ENCODE data around the gene ZNF831. TPM values are rescaled to one million over a fixed set of nuclear protein-coding genes. Genes with fewer than 3 reads are reported as not detected.

The ZNF831 gene
- total RNA-seq, 1 experiment from 2014 or later, result 0.15 TPM

DNA sequence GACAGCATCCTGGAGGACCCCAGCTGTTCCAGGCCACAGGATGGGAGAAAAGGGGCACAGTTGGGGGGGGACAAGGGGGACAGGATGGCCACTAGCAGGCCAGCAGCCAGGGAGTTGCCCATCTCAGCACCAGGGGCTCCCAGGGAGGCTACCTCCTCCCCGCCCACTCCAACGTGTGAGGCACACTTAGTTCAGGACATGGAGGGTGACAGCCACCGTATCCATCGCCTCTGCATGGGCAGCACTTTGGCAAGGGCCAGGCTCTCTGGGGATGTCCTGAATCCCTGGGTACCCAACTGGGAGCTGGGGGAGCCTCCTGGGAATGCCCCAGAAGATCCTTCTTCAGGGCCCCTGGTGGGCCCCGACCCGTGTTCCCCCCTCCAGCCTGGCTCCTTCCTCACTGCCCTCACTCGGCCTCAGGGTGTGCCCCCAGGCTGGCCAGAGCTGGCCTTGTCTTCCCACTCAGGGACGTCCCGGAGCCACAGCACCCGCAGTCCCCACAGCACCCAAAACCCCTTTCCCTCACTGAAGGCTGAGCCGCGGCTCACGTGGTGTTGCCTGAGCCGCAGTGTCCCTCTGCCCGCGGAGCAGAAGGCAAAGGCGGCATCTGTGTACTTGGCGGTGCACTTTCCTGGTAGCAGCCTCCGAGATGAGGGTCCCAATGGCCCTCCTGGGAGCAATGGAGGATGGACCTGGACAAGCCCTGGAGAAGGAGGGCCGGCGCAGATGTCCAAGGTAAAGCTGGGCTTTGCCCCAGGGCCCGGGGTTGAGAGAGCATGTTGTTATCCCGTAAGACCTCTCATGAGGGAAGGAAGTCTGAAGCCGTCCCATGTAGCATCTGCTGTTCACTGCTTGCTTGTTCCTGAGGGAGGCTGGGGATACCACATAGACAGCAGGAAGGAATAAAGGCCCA lies 30.7 kb downstream of the ZNF831 start:
- RAD21 ChIA-PET (ENCODE audit: low non-redundant PET in 1 of 2, low total read pairs in 2 of 2, uncharacterized antibody in 2 of 2, unreplicated experiment in 2 of 2), result no interaction called here
- Histone ChIP-seq H3K27ac (ENCODE audit: low read depth, low read length) (no peak overlapping the region), H3K27me3 (ENCODE audit: insufficient read depth, low read length) (peaks cover 20% of the 10 kb centered on the region)

DNA sequence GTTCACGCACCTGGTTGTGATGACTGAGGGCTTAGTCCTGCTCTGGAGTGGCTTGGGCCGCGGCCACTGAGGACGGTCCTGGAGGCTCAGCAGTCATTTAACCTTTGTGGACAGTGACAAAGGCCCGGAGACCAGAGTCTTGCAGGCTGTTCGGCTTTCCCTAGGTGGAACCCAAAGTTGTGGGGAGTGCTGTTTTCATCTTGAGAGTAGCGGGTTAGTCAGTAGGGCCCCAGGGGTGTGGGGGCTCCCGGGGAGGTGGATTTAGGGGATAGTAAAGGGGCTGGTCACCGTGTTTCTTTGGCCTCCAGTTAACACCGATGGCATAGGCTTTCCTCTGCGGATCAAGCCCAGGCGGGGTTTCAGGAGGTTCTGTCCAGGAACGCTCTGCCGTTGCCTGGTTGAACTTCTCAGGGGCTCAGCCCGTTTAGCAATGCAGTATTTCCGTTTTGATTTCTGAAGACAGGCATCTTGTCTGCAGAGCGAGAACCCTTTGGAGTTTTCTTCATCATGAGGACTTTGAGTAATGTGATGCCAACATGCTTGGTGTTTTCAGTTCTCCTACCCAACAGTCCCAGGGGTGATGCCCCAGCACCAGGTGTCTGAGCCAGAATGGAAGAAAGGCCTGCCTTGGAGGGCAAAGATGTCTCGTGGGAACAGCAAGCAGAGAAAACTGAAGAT lies 31.8 kb downstream of the ZNF831 start:
- no peak overlapping the region for H3K4me2 ChIP-seq (ENCODE audit: low read length)
- DNase-seq (ENCODE audit: low read depth, low spot score) (no peak), ATAC-seq (no peak)
- intact Hi-C loops (cut with micrococcal nuclease), result no loop called here
- no peaks in the 10 kb centered on the region for H4K20me1 ChIP-seq (ENCODE audit: insufficient read depth)
- ChIA-PET CTCF (no interaction called here), RAD21 (ENCODE audit: low non-redundant PET in 1 of 2, low total read pairs in 2 of 2, uncharacterized antibody in 2 of 2, unreplicated experiment in 2 of 2) (no interaction called here), POLR2A (no interaction called here)
- H3K27me3 ChIP-seq (ENCODE audit: insufficient read depth, low read length), result peaks cover 20% of the 10 kb centered on the region
- H3K36me3 ChIP-seq (ENCODE audit: control insufficient read depth in 1 of 2, insufficient read depth in 2 of 2, low read length in 2 of 2), result no peaks in the 10 kb centered on the region
- H3K79me2 ChIP-seq (ENCODE audit: insufficient read depth, low read length), result no peaks in the 10 kb centered on the region
- no TSS peak for BruUV-seq (replicated peaks)
- H3K4me3 ChIP-seq (replicated peaks in 1 of 2; ENCODE audit: low read depth in 1 of 2, low read length in 2 of 2), result no peak overlapping the region
- H2AFZ ChIP-seq (ENCODE audit: low read depth, low read length, poor library complexity, severe bottlenecking), result no peak overlapping the region
- no peaks in the 10 kb centered on the region for H3K9me2 ChIP-seq (ENCODE audit: insufficient read depth)
- no peak overlapping the region for H3K27ac ChIP-seq (ENCODE audit: low read depth, low read length)
- H3K4me1 ChIP-seq (ENCODE audit: control insufficient read depth in 1 of 2, insufficient read depth in 2 of 2, low read length in 2 of 2), result no peaks in the 10 kb centered on the region
- no peak overlapping the region for H3K9ac ChIP-seq (ENCODE audit: low read length)
- no peaks in the 10 kb centered on the region for H3K9me3 ChIP-seq (ENCODE audit: control insufficient read depth in 1 of 2, insufficient read depth in 1 of 2, low read depth in 1 of 2, low read length in 2 of 2)
- TF ChIP-seq TCF7L2 (IDR thresholded peaks at IDR 0.05; ENCODE audit: borderline replicate concordance, extremely low read depth, insufficient read depth, insufficient read length), result no peak
- no peak for TF ChIP-seq CEBPB (IDR thresholded peaks at IDR 0.05; ENCODE audit: low read depth)
- no peak for TF ChIP-seq CBX3 (IDR thresholded peaks at IDR 0.05; ENCODE audit: low read depth)
- TF ChIP-seq, protein P1, sequence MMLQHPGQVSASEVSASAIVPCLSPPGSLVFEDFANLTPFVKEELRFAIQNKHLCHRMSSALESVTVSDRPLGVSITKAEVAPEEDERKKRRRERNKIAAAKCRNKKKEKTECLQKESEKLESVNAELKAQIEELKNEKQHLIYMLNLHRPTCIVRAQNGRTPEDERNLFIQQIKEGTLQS (IDR thresholded peaks at IDR 0.05), result no peak
- no peak for TF ChIP-seq YY1 (IDR thresholded peaks at IDR 0.05; ENCODE audit: extremely low read depth, insufficient replicate concordance, low read depth, low read length)
- no peak for TF ChIP-seq JUND (IDR thresholded peaks at IDR 0.05)
- TF ChIP-seq ZBTB33 (IDR thresholded peaks at IDR 0.05; ENCODE audit: extremely low read depth, insufficient replicate concordance, low read length), result no peak
- TF ChIP-seq SRF (IDR thresholded peaks at IDR 0.05; ENCODE audit: low read depth), result no peak
- no peak for TF ChIP-seq EGR1 (IDR thresholded peaks at IDR 0.05; ENCODE audit: low read depth)
- no peak for TF ChIP-seq SIN3A (IDR thresholded peaks at IDR 0.05; ENCODE audit: low read depth)
- no peak for TF ChIP-seq ZFX (IDR thresholded peaks at IDR 0.05)
- TF ChIP-seq FOSL1 (IDR thresholded peaks at IDR 0.05; ENCODE audit: low read depth), result no peak
- TF ChIP-seq POLR2A (IDR thresholded peaks at IDR 0.05; ENCODE audit: borderline replicate concordance, extremely low read depth, insufficient read depth, insufficient read length), result no peak

More for the DNA sequence above, 30.7 kb downstream of the ZNF831 start:
- Histone ChIP-seq H3K79me2 (ENCODE audit: insufficient read depth, low read length) (no peaks in the 10 kb centered on the region), H4K20me1 (ENCODE audit: insufficient read depth) (no peaks in the 10 kb centered on the region), H2AFZ (ENCODE audit: low read depth, low read length, poor library complexity, severe bottlenecking) (no peak overlapping the region), H3K9me3 (ENCODE audit: control insufficient read depth in 1 of 2, insufficient read depth in 1 of 2, low read depth in 1 of 2, low read length in 2 of 2) (no peaks in the 10 kb centered on the region), H3K4me1 (ENCODE audit: control insufficient read depth in 1 of 2, insufficient read depth in 2 of 2, low read length in 2 of 2) (no peaks in the 10 kb centered on the region), H3K4me2 (ENCODE audit: low read length) (no peak overlapping the region), H3K4me3 (replicated peaks in 1 of 2; ENCODE audit: low read depth in 1 of 2, low read length in 2 of 2) (no peak overlapping the region), H3K36me3 (ENCODE audit: control insufficient read depth in 1 of 2, insufficient read depth in 2 of 2, low read length in 2 of 2) (no peaks in the 10 kb centered on the region), H3K9me2 (ENCODE audit: insufficient read depth) (no peaks in the 10 kb centered on the region), H3K9ac (ENCODE audit: low read length) (no peak overlapping the region)
- ATAC-seq (no peak), DNase-seq (ENCODE audit: low read depth, low spot score) (no peak)
- ChIA-PET CTCF (no interaction called here), POLR2A (no interaction called here)
- no TSS peak for BruUV-seq (replicated peaks)
- intact Hi-C loops (cut with micrococcal nuclease), result no loop called here
- TF ChIP-seq RAD21 (IDR thresholded peaks at IDR 0.05; ENCODE audit: low read depth) (no peak), CEBPB (IDR thresholded peaks at IDR 0.05; ENCODE audit: low read depth) (no peak), POLR2A (IDR thresholded peaks at IDR 0.05; ENCODE audit: borderline replicate concordance, extremely low read depth, insufficient read depth, insufficient read length) (no peak), EGR1 (IDR thresholded peaks at IDR 0.05; ENCODE audit: low read depth) (no peak), YY1 (IDR thresholded peaks at IDR 0.05; ENCODE audit: extremely low read depth, insufficient replicate concordance, low read depth, low read length) (no peak), MAX (IDR thresholded peaks at IDR 0.05) (no peak), SIN3A (IDR thresholded peaks at IDR 0.05; ENCODE audit: low read depth) (no peak), ZNF274 (IDR thresholded peaks at IDR 0.05; ENCODE audit: low read depth, low read length) (no peak)
